Suppressor macrophage (primary cell): Measurements from ENCODE around the gene ARAP1.
"Not testable (repeated sequence)": the region's sequence is repeated elsewhere in the genome, so short reads cannot be mapped to it uniquely, and the experiment has no call there.

Source experiments
- DNase-seq, 4 experiments: peaks; one replicate each; pipeline ENCODE4 v3.0.0-alpha.2; 2020 to 2022
- total RNA-seq, 17 experiments: gene quantifications; one replicate each; lab custom pipeline; 2026; ENCODE audit warnings: mixed read lengths in 6 of 17, inconsistent platforms in 3 of 17; lab: John Stamatoyannopoulos, UW

ARAP1 gene
- total RNA-seq, result 177 to 644 (median 329) reads per million in 17 experiments

- peak; percentile 79 to 91 (median 86) for DNase-seq
Measured at GRCh38 chr11:72752088-72752914, at the start of gene ARAP1. Gene ARAP1, minus strand, starts transcription at chr11:72752408. Its CDS starts 25,280 bp downstream, at chr11:72727128.

GRCh38 chr11:72799441-72799840 lies 47.2 kb upstream of the ARAP1 start:
- DNase-seq, result no peak

GRCh38 chr11:72798361-72798760 lies 46.2 kb upstream of the ARAP1 start:
- DNase-seq, result no peak

- peak; percentile 99 to 100 (median 99) for DNase-seq
Measured at GRCh38 chr11:72793425-72794367, 41.5 kb upstream of the ARAP1 start, which contains the start of gene STARD10. Gene STARD10, minus strand, starts transcription at chr11:72794047. Its CDS starts 12,866 bp downstream, at chr11:72781181.

GRCh38 chr11:72793076-72793424 lies 40.8 kb upstream of the ARAP1 start:
- DNase-seq, result no peak

GRCh38 chr11:72792437-72793021 lies 40.3 kb upstream of the ARAP1 start:
- DNase-seq, result no peak

GRCh38 chr11:72791228-72791627 lies 39.0 kb upstream of the ARAP1 start:
- not testable (repeated sequence) for DNase-seq

- DNase-seq, result no peak
Measured at GRCh38 chr11:72789493-72790131, 37.4 kb upstream of the ARAP1 start.

GRCh38 chr11:72788241-72788640 lies 36.0 kb upstream of the ARAP1 start:
- DNase-seq, result peak; percentile 34 to 57 (median 54)

- peak; percentile 51 to 73 (median 68) for DNase-seq
Measured at GRCh38 chr11:72787216-72788104, 35.3 kb upstream of the ARAP1 start.

GRCh38 chr11:72786305-72787215 lies 34.4 kb upstream of the ARAP1 start:
- peak in 1 of 4 experiments; percentile 65 for DNase-seq

GRCh38 chr11:72784662-72785061 lies 32.5 kb upstream of the ARAP1 start:
- DNase-seq, result no peak

- DNase-seq, result no peak
Measured at GRCh38 chr11:72783144-72783905, 31.1 kb upstream of the ARAP1 start.

- no peak for DNase-seq
Measured at GRCh38 chr11:72782081-72782920, 30.1 kb upstream of the ARAP1 start.

- peak in 2 of 4 experiments; percentile 53 to 62 for DNase-seq
Measured at GRCh38 chr11:72781313-72782080, 29.3 kb upstream of the ARAP1 start.

- DNase-seq, result no peak
Measured at GRCh38 chr11:72781063-72781312, 28.8 kb upstream of the ARAP1 start.

- DNase-seq, result no peak
Measured at GRCh38 chr11:72780296-72781062, 28.3 kb upstream of the ARAP1 start.
